Activated naive CD8-positive, alpha-beta T cell (primary cell): ENCODE results near the gene GPC5.

Experiments
- H3K27ac Mint-ChIP-seq: one replicate; pipeline ENCODE4 v1.8.0; 2021; ENCODE audit warnings: mixed read lengths
- H3K27me3 Mint-ChIP-seq: one replicate; pipeline ENCODE4 v1.8.0; 2021; ENCODE audit warnings: mixed read lengths
- H3K36me3 Mint-ChIP-seq: one replicate; pipeline ENCODE4 v1.8.0; 2021; ENCODE audit warnings: mixed read lengths
- H3K4me1 Mint-ChIP-seq: one replicate; pipeline ENCODE4 v1.8.0; 2021; ENCODE audit warnings: low read depth, mixed read lengths
- H3K4me3 Mint-ChIP-seq: one replicate; pipeline ENCODE4 v1.8.0; 2021; ENCODE audit warnings: mild to moderate bottlenecking, mixed read lengths
- H3K9me3 Mint-ChIP-seq: one replicate; pipeline ENCODE4 v1.8.0; 2021; ENCODE audit warnings: low read depth, mixed read lengths

The GPC5 gene

DNA sequence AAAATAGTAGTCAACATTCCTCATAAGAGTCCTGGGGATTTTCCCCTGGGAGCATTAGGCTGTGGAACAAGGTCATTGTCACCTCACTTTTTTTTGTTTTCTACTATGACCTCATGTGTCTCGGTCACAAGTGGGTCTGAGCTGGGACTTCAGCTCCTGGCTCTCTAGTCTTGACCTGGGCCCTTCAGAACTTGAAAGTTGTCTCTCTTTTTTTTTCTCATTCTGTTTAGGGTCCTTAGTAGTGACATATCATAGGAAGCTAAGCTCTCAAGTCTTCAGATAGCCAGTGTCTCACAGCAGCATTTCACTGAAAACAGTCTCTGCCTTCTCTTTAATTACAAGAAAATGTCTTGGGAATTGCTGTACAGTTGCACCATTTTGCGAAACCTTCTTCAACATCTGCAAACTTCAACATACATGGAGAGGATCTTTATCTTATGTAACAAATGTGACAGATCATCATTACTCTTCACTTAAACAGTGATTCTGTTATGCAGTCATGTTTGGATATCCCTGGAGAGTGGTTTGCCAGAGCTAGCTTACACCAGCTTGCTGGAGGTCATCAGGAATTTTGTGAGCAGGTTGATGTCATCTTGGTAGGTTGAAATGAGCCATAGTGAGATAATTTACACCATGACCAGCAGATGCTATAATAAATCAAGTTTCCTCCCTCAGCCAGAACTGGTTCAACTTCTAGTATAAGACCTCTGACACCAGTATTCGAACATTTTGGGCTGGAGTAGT, 131.5 kb downstream of the GPC5 start:
- Mint-ChIP-seq H3K4me1 (no peaks in the 10 kb centered on the region), H3K9me3 (no peaks in the 10 kb centered on the region), H3K27me3 (peaks cover 3% of the 10 kb centered on the region), H3K36me3 (no peaks in the 10 kb centered on the region), H3K27ac (no peak overlapping the region), H3K4me3 (no peak overlapping the region)

DNA sequence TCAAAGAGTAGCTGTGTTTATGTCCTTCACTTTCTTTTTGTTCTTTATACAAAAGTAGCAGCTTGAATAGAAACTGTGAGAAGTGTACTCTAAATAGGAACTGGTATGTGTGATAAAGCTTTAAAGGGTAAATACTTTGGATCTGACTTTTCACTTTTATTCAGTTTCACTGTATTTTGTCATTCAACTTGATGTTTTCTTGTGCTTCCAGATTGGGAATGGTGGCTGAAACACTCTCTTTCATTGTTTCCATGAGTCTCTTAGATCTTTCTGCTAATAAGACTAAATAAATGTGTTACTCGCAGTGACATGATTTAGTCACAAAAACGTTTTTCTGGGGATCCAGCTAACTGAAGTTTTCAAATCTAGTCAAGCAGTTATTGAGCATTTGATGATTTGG, 133.2 kb downstream of the GPC5 start:
- no peak overlapping the region for H3K27ac Mint-ChIP-seq
- no peaks in the 10 kb centered on the region for H3K9me3 Mint-ChIP-seq
- no peaks in the 10 kb centered on the region for H3K36me3 Mint-ChIP-seq
- H3K4me1 Mint-ChIP-seq: no peaks in the 10 kb centered on the region
- no peak overlapping the region for H3K4me3 Mint-ChIP-seq
- H3K27me3 Mint-ChIP-seq: peaks cover 3% of the 10 kb centered on the region

DNA sequence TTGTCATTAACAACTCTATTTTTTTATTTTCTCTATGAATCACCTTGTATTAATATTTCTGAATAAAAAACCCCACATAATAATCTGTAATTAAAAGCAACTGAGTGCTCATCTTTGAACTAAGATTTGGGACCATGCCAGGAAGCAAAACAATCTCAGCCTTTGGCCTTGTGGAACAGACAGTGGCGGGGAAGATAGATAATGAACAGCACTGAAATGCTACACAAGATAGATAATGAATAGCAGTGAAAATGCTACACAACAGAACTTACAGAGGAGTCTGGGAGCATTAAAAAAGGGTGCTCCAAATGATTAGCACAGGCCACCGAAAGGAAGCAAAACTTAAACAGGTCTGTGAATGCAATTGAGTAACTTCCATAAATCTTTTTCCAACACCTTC, 134.9 kb downstream of the GPC5 start:
- Mint-ChIP-seq H3K4me3 (no peak overlapping the region), H3K27ac (no peak overlapping the region), H3K27me3 (peaks cover 3% of the 10 kb centered on the region), H3K36me3 (no peaks in the 10 kb centered on the region), H3K9me3 (no peaks in the 10 kb centered on the region), H3K4me1 (no peaks in the 10 kb centered on the region)

DNA sequence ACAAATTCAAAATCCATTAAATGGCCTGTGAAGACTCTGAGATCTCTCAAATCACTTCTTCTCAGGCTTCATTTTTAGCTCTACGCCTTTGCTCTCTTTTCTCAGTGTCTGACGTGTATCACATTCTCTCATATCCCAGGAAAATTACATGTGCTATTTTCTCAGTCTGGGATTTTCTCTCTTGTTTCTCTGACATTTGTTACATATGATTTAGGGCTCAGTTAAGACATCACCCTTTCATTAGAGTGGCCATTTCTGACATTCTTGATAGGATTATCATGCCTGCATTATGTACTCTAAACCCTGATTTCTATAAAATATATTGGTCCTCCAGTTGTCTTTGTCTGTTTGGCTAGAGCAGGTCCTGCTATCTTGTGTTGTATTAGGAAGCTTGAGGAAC, 136.6 kb downstream of the GPC5 start:
- H3K27me3 Mint-ChIP-seq: peaks cover 3% of the 10 kb centered on the region
- no peaks in the 10 kb centered on the region for H3K4me1 Mint-ChIP-seq
- H3K9me3 Mint-ChIP-seq: no peaks in the 10 kb centered on the region
- H3K4me3 Mint-ChIP-seq: no peak overlapping the region
- no peak overlapping the region for H3K27ac Mint-ChIP-seq
- H3K36me3 Mint-ChIP-seq: no peaks in the 10 kb centered on the region

DNA sequence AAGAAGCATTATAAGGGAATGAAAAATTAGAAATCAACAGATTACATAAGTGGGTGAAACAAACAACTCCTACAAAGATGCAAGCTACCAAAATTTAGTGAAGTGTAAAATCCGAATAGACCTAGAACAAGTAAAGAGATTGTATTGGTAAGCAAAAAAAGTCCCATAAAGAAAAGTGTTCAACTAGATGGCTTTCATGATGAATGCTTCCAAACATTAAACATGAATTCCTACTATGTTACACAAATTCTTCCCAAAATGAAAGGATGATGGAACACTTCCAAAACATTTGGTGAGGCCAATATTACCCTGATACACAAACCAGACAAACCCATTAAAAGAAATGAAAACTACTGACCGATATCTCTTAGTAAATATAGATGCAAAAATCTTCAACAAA, 139.0 kb downstream of the GPC5 start:
- Mint-ChIP-seq H3K27ac (no peak overlapping the region), H3K4me3 (no peak overlapping the region), H3K4me1 (no peaks in the 10 kb centered on the region), H3K9me3 (no peaks in the 10 kb centered on the region), H3K36me3 (no peaks in the 10 kb centered on the region), H3K27me3 (peaks cover 2% of the 10 kb centered on the region)

DNA sequence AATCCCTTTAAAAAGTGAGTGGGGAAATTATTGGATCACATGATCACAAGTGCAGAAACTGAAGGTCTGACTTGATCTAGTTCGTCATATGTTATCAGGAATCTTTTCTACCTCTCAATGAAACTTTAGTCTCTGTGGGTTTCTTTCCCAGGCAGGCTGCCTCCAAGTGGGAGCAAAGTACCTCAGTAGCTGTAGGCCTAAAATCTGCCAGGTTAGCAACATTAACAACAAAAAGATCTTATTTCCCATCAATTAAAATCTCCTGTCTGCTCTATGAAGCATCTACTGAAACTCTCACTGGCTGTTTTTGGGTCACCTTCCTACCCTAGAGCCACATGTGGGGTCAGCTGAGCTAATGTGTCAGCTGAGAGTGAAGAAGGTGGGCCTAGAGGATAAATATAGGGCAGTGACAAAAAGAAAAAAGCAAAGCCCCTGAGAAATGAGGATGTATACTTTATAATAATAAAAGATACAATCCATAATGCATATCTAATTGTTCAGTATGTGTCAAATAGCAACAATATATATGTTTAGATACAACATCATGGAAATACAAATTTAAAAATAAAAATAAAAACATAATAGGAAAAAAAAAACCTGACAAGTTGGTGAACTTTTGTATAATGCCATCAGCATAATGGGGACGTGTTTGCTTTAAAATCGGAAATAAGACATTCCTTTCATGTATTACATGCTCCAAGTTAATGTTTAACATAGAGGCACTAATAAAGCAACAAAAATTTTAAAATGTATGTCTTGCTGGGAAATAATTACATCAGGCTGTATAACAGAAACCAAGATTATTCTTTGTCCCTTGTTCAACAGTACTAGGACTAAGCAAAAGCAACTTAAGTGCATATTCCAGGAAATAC, 141.1 kb downstream of the GPC5 start:
- no peaks in the 10 kb centered on the region for H3K4me1 Mint-ChIP-seq
- no peak overlapping the region for H3K4me3 Mint-ChIP-seq
- H3K36me3 Mint-ChIP-seq: no peaks in the 10 kb centered on the region
- H3K9me3 Mint-ChIP-seq: no peaks in the 10 kb centered on the region
- H3K27ac Mint-ChIP-seq: no peak overlapping the region
- H3K27me3 Mint-ChIP-seq: no peaks in the 10 kb centered on the region

DNA sequence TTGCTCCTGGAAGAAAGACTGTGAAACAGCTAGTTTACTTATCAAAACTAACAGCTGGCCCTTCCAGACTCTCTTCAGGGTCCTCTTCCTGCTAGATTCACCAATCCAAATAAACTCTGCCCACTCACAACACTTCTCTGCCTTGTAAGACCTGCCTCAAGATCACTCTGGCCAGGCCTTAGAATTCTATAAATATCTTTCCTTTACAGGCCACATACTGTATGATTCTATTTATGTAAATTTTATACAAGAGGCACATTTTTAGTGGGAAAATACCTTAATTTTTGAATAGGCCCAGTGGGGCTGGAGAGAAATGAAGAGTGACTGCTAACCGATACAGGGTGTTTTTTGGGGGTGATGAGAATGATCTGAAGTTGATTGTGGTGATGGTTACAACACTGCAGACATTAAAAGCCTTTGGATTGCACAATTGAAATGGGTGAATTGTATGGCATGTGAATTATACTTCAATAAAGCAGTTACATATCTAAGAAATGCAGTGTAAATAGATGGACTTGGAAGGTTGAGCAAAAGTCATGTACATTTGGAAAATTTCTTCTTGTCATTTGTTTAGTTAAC, 141.8 kb downstream of the GPC5 start:
- Mint-ChIP-seq H3K36me3 (no peaks in the 10 kb centered on the region), H3K4me3 (no peak overlapping the region), H3K4me1 (no peaks in the 10 kb centered on the region), H3K27ac (no peak overlapping the region), H3K9me3 (no peaks in the 10 kb centered on the region), H3K27me3 (no peaks in the 10 kb centered on the region)

DNA sequence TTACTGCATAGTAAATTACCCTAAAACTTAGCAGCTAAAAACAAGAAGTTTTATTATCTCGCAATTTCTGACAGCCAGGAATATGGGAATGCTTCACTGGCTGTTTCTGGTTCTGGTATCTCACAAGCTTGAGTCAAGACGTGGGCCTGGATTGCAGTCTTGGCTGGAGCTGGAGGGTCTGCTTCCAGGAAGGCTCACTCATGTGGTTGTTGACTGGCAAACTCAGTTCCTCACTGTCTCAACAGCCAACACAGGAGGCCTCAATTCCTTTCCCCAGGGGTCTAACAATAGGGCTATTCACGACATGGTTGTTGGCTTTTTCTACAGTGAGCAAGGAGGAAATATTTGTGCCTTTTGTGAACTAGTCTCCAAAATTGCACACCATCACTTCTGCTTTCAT, 146.3 kb downstream of the GPC5 start:
- H3K36me3 Mint-ChIP-seq: no peaks in the 10 kb centered on the region
- no peaks in the 10 kb centered on the region for H3K4me1 Mint-ChIP-seq
- H3K9me3 Mint-ChIP-seq: peaks cover 6% of the 10 kb centered on the region
- H3K27me3 Mint-ChIP-seq: peaks cover 2% of the 10 kb centered on the region
- no peak overlapping the region for H3K4me3 Mint-ChIP-seq
- no peak overlapping the region for H3K27ac Mint-ChIP-seq

DNA sequence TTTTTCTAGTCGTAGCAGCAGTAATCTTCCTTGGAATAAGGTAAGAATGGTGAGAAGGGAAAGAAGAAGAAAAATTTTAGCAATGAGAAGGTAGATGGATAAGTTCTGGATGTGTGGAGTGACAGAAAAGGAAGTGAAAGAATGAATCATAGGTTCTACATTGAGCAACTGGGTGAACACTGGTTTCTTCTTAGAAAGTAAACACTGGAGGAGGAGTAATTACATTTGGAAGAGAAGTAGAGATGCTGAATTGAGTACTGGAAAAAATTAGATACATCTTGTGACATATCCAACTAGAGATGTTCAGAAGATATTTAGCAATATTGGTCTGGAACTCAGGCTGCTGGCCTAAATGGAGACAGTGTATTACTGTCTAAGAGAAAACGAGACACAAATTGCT, 148.5 kb downstream of the GPC5 start:
- Mint-ChIP-seq H3K9me3 (peaks cover 16% of the 10 kb centered on the region), H3K27ac (no peak overlapping the region), H3K36me3 (no peaks in the 10 kb centered on the region), H3K27me3 (peaks cover 2% of the 10 kb centered on the region), H3K4me3 (no peak overlapping the region), H3K4me1 (no peaks in the 10 kb centered on the region)

DNA sequence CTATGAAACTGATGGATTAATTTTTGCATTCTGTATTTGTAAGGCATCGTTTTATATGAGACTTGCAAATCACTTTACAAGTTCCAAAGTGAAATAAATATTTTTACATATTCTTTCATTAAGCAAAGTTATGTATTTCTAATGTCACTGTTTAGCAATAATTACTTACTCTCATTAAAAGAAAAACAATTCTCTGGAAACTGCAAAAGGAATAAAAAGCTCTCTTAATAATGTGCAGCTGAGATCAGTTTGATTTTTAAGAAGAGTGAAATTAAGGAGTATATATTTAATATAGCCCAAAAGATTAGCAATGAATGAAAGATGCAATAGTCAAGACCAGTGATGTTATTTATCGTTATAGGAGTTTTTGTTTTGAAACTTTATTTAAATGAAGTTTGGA, 155.2 kb downstream of the GPC5 start:
- no peak overlapping the region for H3K4me3 Mint-ChIP-seq
- H3K9me3 Mint-ChIP-seq: peaks cover 13% of the 10 kb centered on the region
- no peaks in the 10 kb centered on the region for H3K27me3 Mint-ChIP-seq
- H3K27ac Mint-ChIP-seq: no peak overlapping the region
- no peaks in the 10 kb centered on the region for H3K4me1 Mint-ChIP-seq
- H3K36me3 Mint-ChIP-seq: no peaks in the 10 kb centered on the region

DNA sequence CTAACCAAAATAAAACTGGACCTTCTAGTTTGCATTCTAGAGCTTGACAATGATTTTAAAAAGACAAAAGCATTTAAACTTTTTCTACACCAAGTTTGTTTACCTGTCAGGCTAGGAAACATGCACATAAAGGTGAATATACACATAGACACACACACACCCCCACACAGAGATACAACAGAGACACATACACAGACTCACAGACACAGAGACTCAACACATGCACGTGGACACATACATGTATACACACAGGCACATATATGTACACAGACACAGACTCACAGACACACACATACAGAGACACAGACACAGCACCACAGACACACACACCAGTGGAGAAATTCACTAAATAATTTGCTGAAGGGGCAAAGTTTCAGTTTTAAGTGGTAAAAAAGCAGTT, 155.7 kb downstream of the GPC5 start:
- H3K9me3 Mint-ChIP-seq: peaks cover 10% of the 10 kb centered on the region
- H3K36me3 Mint-ChIP-seq: no peaks in the 10 kb centered on the region
- no peaks in the 10 kb centered on the region for H3K4me1 Mint-ChIP-seq
- H3K4me3 Mint-ChIP-seq: no peak overlapping the region
- H3K27ac Mint-ChIP-seq: no peak overlapping the region
- no peaks in the 10 kb centered on the region for H3K27me3 Mint-ChIP-seq

DNA sequence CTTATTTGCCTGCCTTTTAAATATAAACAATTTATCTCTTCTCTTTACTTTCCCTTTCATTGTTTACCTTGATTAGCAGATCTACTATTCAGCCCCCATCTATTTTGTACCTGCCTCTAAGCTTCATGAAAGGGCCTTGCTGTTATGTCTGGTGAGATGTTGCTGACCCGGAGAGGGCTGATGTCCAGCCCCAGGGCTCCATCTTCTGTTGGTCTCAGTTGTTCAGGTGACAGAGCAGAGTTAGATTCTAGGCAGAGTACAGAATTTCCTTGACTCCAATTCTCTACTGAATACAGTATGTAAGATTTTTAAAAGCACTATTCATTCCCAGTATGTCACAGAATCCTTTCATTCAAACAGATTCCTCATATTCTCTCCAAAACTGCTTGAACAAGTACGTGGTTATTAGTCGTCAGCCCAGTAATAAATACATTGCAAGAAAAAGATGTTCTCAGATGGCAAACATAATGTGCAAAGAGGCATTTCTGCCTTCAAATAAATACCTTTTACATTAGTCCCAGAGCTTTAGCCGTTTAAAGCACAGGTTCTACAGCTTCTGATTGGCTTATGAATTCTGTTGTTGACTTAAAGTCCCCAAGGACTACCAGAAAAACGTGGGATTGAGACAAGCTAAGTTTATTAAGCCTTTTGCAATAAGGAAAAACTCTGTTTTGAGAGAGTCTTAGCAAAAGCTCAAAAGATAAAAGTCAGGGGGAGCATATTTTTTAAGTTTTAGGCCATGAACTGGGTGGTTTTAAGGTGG, 159.1 kb downstream of the GPC5 start:
- Mint-ChIP-seq H3K4me3 (no peak overlapping the region), H3K9me3 (no peaks in the 10 kb centered on the region), H3K4me1 (no peaks in the 10 kb centered on the region), H3K27me3 (no peaks in the 10 kb centered on the region), H3K36me3 (no peaks in the 10 kb centered on the region), H3K27ac (no peak overlapping the region)

DNA sequence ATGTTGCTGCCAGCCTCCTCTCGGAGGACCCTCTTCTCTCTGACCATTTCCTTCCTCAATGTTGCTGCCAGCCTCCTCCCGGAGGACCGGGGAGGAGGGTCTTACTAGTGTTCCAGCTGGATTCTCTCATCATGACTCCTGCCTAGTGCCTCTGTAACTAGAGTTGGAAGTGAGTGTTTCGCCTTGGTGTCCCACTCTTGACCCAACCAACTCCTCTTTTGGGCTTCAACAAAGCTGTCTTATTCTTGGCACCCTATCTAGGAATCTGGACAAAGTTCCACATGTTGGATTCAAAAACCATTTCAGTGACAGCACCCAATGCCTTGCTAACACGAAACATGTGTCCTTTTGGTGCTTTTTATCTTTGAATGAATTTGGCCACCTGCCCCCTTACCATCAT, 165.4 kb downstream of the GPC5 start:
- Mint-ChIP-seq H3K9me3 (no peaks in the 10 kb centered on the region), H3K36me3 (no peaks in the 10 kb centered on the region), H3K4me1 (no peaks in the 10 kb centered on the region), H3K4me3 (no peak overlapping the region), H3K27me3 (peaks cover 2% of the 10 kb centered on the region), H3K27ac (no peak overlapping the region)

DNA sequence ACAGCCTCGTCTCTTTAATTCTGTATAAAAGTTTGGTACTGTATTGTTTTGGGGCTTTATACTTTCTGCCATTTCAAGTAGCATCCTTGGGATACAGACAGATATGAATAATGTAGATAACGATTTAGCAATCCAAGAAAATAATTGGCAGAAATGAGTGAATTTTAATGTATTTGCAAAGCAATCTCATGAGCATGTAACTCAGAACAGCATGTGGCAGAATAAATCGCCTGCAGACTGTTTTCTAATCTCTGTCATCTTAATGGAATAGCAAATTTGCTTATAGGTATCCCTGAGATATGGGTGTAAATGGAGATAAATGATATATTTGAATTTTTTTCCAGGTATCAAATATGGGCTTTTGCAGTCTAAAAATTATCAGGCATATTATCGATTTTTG, 166.0 kb downstream of the GPC5 start:
- no peak overlapping the region for H3K27ac Mint-ChIP-seq
- H3K36me3 Mint-ChIP-seq: no peaks in the 10 kb centered on the region
- H3K9me3 Mint-ChIP-seq: no peaks in the 10 kb centered on the region

DNA sequence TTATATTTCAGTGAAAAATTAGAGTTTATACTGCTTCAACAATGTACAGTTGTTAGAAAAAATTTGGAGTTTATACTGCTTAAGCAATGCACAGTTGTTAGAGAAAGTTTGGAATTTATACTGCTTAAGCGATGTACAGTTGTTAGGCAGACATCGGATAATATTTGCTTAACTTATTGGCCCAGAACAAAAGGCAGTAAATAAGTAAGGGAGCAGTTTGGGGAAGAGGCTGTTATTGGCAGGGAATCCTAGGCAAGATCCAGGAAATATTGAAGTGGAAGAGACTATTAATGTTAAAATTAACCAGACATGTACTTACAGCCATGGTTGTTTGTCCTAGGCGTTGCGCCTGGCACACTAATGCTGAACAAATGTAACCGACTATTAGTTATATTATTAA, 166.9 kb downstream of the GPC5 start:
- Mint-ChIP-seq H3K9me3 (no peaks in the 10 kb centered on the region), H3K36me3 (no peaks in the 10 kb centered on the region), H3K4me1 (no peaks in the 10 kb centered on the region), H3K4me3 (no peak overlapping the region), H3K27me3 (peaks cover 2% of the 10 kb centered on the region), H3K27ac (no peak overlapping the region)

More for the DNA sequence above, 166.0 kb downstream of the GPC5 start:
- H3K27me3 Mint-ChIP-seq: peaks cover 2% of the 10 kb centered on the region
- H3K4me3 Mint-ChIP-seq: no peak overlapping the region
- H3K4me1 Mint-ChIP-seq: no peaks in the 10 kb centered on the region
